GM18907 (cell line): Measurements from ENCODE around the gene ITM2C.
A peak's percentile ranks its signal among the peaks of the same experiment; 100 is the strongest.

Experiments used
- ATAC-seq: cut with Tn5 transposase; IDR thresholded peaks from one replicate; pipeline ENCODE4 v1.9.1; 2021; ENCODE audit warnings: mild to moderate bottlenecking, moderate library complexity; ENCODE audit not compliant: unreplicated experiment

The ITM2C gene

GRCh38 chr2:230889911-230890601, 25.3 kb downstream of the ITM2C start:
- ATAC-seq = no peak

- ATAC-seq = no peak
Measured at GRCh38 chr2:230890646-230891045, 25.9 kb downstream of the ITM2C start.

GRCh38 chr2:230891064-230891463, 26.3 kb downstream of the ITM2C start:
- ATAC-seq = no peak

GRCh38 chr2:230891509-230891908, 26.8 kb downstream of the ITM2C start:
- no peak for ATAC-seq

- ATAC-seq = peak; percentile 71
Measured at GRCh38 chr2:230893338-230893737, 28.6 kb downstream of the ITM2C start.

- ATAC-seq = peak; percentile 37
Measured at GRCh38 chr2:230893841-230894781, 29.4 kb downstream of the ITM2C start.

- ATAC-seq = no peak
Measured at GRCh38 chr2:230895536-230896345, 31.0 kb downstream of the ITM2C start.

- ATAC-seq = no peak
Measured at GRCh38 chr2:230896346-230897115, 31.8 kb downstream of the ITM2C start.

GRCh38 chr2:230898016-230898712, 33.4 kb downstream of the ITM2C start:
- ATAC-seq = no peak

- ATAC-seq = no peak
Measured at GRCh38 chr2:230898713-230899091, 34.0 kb downstream of the ITM2C start.

- no peak for ATAC-seq
Measured at GRCh38 chr2:230899287-230899686, 34.5 kb downstream of the ITM2C start.

GRCh38 chr2:230899786-230900185, 35.0 kb downstream of the ITM2C start:
- no peak for ATAC-seq

- no peak for ATAC-seq
Measured at GRCh38 chr2:230900336-230900995, 35.7 kb downstream of the ITM2C start.

GRCh38 chr2:230901006-230901405, 36.3 kb downstream of the ITM2C start:
- ATAC-seq = no peak

GRCh38 chr2:230902180-230902899, 37.6 kb downstream of the ITM2C start:
- peak; percentile 72 for ATAC-seq

GRCh38 chr2:230903231-230904150, 38.7 kb downstream of the ITM2C start:
- no peak for ATAC-seq

GRCh38 chr2:230904856-230905447, 40.2 kb downstream of the ITM2C start:
- ATAC-seq = no peak
